Urothelium cell line (cell line): Measurements from ENCODE around the gene GRWD1.

ENCODE experiments used
- DNase-seq: peaks from one replicate; pipeline ENCODE4 v3.0.0; 2011; ENCODE audit warnings: low spot score, mixed read lengths
- FAIRE-seq: peaks from 2 replicates; lab custom pipeline; 2011; peaks lifted over from hg19 to GRCh38; lab: Jason Lieb, UNC

Gene GRWD1

DNA sequence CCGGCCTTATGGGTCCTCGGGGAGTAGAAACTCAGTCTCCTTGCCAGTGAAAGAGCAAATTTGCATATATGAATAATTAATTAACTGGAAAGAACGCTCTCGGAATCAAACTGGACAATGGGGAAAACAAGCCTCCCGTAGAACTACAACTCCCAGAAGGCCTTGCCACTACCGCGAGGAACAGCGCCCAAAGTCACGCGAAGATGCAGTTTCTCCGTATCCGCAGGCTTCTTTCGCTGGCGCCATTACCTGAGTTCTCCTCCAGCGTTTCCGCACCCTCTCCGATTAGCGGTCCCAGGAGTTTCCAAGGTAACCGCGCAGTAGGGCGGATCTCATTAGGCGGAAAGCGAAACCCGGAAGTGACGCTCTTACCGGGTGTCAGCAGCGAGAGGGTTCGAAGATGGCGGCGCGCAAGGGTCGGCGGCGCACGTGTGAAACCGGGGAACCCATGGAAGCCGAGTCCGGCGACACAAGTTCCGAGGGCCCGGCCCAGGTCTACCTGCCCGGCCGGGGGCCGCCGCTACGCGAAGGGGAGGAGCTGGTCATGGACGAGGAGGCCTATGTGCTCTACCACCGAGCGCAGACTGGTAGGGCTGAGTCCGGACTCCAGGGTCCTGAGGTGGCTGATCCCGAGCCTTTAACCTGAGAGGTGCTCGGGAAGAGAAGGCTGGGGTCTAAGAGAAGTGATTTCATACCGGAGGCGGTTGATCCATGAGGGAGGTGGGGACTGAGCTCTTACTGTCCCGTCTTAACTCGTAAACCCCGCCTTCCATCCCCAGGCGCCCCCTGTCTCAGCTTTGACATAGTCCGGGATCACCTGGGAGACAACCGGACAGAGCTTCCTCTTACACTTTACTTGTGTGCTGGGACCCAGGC, at the start of gene GRWD1:
GRWD1 (plus strand) TSS at position 378 of the 876 bp plus-strand sequence; CDS start at position 401, 23 bp downstream.
- DNase-seq (peak; percentile 93), FAIRE-seq (peak; percentile 30)

DNA sequence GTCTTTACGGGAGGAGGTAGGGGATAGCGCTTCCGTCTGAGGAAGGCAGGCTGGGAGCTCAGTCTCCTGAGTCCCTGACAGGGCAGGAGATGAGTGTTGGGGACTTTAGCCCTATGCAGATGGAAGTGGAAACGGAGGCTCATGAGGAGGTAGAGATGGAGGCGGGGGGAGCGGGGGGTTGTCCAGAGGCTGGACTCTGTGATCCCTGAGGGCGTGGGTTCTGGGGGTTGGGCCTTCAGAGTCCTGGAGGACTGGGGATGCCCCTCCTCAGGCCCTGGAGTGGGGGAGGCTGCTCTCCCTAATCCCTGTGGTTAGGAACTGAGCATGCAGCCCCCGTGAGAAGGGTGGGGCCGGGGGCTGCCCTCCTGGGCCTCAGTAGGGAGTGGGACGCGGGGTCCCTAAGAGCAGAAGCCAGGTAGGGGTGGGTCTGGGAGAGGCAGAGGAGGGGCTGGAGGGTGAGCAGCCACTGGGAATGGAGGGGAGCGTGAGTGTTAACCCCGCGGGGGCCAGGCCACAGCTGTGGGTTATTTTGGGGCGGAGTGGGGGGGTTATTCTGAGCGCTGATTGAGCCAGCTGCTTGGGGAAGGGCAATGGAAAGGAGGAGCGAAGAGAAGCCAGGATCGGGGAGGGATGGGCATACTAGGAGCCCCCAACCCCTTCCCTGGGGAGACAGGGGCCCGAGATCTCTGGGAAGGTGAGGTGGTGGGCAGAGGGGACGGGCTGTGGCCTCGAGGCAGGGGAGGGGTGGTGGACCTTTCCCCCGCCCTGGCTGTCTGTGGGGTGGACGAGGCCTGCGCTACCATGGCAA, 49.6 kb upstream of the GRWD1 start:
- no peak for FAIRE-seq
- DNase-seq, result no peak

DNA sequence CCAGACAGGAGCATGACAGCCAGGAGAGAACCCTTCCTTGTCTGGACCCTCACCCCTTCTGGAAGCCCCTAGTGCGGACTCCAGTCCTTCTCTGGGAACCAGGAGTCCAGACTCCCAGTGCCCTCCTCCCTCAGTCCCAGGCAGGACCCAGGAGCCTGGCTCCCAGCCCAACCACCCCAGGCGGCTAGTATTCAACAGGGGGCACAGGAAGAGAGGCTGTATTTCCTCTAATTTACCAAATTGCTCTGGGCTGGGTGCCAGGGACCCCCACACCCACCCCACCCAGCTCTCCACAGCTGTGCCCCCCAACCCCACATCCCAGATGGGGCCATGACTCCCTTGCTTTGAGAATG, 49.0 kb upstream of the GRWD1 start:
- DNase-seq (no peak), FAIRE-seq (no peak)

DNA sequence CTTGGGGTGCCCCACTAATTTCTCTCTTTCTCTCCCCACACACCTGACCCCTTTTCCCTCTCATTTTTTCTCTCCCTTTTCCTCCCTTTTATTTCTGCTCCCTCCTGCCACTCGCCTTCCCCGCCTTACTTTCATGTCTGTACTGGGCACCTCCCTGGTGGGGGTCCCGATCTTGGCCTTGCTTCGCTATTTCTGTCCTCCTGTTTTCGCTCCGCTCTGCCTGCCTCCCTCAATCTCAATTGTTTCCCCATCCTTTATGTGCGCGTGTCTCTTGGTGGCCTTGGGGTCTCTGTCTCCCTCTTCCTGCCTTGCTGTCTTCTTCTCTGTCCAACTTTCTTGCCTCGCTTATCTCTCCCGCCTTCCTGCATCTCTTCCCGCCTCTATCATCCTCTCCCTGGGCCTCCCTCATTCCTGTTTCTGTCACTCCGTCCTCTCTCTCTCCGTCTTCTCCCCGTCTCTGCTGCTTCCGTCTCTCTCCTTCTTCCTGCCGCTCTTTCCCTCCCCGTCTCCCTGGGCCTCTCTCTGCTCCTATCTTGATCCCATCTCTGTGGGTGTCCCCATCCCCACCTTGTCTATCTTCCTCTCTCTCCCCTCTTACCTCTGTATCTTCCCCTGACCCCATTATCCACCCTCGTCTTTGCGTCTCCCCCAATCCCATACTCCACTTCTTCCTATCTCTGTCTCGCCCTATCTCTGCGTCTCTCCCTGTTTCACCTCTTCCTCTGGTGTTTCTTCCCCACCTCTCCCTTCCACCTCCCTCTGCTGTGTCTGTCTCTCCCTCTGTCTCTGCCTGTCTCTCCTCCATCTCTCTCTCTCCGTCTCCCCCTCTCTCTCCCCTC, 48.3 kb upstream of the GRWD1 start:
- FAIRE-seq (no peak), DNase-seq (no peak)

DNA sequence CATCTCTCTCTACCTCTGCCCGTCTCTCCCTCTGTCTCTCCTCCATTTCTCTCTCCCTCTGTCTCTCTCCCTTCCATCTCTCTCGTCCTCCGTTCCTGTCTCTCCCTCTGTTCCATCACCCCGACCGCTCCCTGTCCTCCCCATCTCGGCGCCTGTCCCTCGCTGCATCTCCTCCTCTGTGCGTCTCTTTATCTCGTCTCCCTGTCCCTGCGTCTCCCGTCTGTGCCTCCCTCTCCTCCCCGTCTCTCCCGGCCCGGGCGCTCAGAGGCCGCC, 47.7 kb upstream of the GRWD1 start:
- FAIRE-seq (no peak), DNase-seq (no peak)

DNA sequence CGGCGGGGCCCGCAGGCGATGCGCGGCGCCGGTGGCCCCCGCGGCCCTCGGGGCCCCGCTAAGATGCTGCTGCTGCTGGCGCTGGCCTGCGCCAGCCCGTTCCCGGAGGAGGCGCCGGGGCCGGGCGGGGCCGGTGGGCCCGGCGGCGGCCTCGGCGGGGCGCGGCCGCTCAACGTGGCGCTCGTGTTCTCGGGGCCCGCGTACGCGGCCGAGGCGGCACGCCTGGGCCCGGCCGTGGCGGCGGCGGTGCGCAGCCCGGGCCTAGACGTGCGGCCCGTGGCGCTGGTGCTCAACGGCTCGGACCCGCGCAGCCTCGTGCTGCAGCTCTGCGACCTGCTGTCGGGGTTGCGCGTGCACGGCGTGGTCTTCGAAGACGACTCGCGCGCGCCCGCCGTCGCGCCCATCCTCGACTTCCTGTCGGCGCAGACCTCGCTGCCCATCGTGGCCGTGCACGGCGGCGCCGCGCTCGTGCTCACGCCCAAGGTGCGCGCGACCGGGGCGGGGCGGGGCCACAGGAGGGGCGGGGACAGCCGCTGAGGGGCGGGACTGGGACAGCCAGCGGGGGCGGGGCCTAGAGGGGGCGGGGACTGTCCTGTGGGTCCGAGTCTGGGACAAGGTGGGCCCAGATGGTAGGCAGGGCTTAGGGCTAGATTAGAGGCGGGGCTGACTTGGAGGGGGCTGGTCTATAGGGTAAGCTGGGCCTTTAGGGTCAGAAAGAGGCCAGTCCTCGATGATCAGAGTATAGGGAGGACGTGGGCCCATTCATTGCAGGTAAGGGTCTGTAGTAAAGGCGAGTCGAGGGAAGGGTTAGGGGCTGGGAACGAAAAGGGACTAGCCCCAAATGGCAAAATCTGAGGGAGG, 47.2 kb upstream of the GRWD1 start:
- DNase-seq (no peak), FAIRE-seq (no peak)

DNA sequence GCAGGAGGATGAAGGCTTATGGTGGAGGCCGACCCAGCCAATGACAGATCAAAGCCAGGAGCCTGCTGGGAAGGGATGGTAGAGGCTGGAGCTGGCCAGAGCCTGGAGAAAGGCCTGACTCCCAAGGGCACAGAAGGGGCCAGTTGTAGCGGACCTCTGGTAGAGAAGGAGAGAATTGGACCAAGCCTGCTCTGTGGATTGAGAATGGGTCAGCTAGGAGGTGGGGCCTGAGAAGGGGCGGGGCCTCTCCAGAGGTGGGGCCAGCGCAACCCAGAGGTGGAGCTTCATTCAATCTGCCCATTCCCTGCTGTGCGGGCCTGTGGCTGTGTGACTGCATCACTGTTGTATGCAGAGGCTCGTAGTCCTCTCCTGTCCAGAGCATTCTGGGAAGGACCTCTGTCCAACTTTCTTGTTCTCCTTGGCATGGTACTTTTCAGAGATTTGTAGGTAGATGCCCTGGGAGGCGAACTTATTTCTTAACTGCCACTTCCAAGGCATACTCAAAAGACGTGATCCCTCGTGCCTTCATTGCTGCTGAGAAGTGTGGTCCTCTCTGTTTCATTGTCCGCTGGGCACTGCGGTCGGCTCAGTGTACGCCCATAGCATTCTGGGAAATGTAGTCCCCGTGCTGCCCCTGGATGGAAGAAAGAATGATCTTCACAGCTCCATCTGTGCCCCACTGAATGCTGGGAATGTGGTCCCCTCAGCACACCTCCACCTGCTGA, 45.6 kb upstream of the GRWD1 start:
- FAIRE-seq (peak; percentile 84), DNase-seq (peak; percentile 70)

DNA sequence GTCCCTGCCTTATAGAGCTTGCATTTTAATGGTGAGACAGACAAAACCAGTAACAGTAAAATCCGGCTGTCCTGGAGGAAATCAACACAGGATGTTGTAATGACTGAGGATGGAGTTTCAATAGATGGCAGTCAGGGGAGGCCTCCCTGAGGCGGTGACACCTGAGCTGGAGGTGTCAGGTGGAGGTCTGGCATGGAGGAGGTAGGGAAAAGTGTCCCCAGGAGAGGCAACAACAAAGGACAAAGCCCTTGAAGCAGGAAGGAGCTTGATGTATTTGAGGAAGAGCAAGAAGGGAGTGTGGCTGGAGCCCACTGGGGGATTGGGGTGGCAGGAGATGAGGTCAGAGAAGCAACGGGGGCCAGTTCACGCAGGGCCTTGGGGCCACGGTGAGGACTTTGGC, 44.5 kb upstream of the GRWD1 start:
- DNase-seq (no peak), FAIRE-seq (no peak)

DNA sequence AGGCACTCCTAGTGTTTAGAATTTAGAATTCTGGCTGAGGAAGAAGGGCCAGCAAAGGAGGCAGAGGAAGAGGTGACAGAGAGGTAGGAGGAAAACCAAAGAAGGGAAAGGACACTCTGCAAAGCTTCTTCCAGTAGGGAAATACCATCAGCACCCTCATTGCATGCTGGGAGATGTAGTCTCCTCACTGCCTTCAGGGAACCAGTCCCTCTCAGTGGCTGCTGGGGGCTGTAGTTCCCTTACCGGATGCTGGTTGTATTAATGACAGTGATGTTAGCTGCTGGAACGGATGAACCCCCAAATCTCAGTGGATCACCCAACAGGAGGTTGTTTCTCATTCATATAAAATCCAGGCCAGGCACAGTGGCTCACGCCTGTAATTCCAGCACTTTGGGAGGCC, 42.2 kb upstream of the GRWD1 start:
- peak; percentile 67 for DNase-seq
- no peak for FAIRE-seq

DNA sequence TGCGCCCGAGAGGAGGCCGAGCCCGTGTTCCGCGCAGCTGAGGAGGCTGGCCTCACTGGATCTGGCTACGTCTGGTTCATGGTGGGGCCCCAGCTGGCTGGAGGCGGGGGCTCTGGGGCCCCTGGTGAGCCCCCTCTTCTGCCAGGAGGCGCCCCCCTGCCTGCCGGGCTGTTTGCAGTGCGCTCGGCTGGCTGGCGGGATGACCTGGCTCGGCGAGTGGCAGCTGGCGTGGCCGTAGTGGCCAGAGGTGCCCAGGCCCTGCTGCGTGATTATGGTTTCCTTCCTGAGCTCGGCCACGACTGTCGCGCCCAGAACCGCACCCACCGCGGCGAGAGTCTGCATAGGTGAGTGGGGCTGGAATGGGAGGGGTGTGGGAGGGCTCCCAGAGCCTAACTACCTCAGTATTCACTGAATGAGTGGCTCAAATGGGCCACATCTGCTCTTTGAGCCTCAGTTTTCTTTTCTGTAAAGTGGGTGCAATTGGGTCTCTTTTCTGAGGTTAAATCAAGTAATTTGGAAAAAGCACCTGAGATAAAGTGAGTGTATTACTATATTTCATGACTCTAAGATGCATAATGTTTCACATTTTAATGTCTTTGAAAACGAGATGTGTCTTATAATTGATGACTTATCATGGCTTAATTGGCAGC, 40.6 kb upstream of the GRWD1 start:
- no peak for FAIRE-seq

DNA sequence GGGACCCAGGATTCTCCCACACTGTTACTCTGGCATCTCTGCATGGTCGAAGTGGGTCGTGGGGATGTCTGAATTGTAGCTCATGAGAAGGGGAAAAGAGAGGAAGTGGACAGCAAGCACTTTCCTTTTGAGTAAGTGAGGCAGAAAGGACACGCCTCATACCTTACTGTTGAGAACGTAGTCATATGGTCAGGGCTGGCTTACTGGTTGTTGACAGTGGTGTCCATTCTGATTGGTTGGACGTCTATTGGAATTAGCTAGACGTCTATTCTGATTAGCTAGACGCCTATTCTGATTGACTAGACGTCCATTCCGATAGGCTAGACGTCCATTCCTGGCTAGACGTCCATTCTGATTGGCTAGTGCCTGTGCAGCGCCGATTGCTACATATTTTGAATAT, 39.9 kb upstream of the GRWD1 start:
- DNase-seq, result no peak

More for the DNA sequence above, 40.6 kb upstream of the GRWD1 start:
- no peak for DNase-seq

DNA sequence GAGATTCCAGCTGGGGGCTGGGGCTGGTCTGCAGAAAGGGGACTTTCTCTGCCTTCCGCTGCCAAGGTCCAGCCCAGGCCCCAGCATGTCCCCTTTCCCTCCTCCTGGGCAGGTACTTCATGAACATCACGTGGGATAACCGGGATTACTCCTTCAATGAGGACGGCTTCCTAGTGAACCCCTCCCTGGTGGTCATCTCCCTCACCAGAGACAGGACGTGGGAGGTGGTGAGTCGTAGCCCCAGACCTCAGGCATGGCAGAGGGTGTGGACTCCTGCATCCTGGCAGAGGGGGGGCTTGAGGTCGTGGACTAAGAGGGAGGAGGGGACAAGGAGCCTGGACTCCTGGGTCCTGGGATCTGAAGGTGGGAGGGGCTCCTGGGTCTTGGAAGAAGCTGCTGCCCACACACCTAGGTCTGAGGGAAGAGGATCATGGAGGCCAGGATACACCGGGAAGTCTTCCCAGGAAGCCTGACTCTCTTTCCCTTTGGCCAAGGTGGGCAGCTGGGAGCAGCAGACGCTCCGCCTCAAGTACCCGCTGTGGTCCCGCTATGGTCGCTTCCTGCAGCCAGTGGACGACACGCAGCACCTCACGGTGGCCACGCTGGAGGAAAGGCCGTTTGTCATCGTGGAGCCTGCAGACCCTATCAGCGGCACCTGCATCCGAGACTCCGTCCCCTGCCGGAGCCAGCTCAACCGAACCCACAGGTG, 31.8 kb upstream of the GRWD1 start:
- DNase-seq, result no peak
- FAIRE-seq, result no peak

More for the DNA sequence above, 39.9 kb upstream of the GRWD1 start:
- no peak for FAIRE-seq

DNA sequence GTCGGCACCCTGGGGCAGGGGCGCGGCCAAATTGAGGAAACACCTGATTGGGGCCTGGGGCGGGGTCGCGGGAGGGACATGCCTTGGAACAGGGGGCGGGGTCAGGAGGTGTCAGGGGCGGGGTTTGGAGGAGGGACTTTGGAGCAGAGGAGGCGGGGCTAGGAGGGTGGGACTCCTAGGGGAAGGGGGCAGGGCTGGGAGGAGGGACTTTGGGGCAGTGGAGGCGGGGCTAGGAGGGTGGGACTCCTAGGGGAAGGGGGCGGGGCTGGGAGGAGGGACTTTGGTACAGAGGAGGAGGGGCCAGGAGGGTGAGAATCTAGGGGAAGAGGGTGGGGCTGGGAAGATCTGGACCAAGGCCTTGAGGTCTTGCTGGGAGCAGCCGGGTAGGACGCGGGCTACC, 30.4 kb upstream of the GRWD1 start:
- DNase-seq, result peak; percentile 61
- no peak for FAIRE-seq

DNA sequence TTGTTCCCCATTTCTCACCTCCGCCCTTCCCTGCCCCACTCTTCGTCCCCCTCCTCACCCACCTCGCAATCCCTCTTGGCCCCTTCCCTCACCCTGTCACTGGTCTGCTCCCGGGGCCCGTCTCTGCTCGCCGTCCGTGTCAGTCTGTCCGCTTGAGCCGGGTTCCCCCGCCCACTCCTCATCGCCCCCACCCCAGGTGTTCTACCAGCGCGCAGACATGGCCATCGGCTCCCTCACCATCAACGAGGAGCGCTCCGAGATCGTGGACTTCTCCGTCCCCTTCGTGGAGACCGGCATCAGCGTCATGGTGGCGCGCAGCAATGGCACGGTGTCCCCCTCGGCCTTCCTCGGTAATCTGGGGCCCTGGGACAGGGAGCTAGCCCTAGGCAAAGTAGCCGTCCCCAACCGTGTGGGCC, 30.0 kb upstream of the GRWD1 start:
- no peak for FAIRE-seq
- no peak for DNase-seq

DNA sequence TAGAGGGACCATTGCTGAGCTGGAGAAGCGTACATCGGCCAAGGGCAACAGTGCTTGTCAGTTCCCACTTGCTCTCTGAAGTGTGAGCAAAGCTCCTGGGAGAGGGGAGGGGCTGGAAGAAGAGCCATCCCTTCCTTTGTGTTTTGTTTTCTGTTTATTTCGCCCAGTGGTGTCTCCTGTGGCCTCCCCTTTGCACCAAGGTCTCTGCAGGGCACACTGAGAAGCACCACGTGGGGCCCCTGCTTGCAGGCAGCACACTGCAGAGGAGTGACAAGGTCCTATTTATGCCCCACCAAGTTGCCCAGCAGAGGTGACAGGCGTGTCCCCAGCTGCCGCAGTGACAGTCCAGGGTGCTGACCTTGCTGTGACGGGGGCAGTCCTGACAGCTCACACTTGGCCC, 28.4 kb upstream of the GRWD1 start:
- no peak for DNase-seq
- FAIRE-seq, result no peak

DNA sequence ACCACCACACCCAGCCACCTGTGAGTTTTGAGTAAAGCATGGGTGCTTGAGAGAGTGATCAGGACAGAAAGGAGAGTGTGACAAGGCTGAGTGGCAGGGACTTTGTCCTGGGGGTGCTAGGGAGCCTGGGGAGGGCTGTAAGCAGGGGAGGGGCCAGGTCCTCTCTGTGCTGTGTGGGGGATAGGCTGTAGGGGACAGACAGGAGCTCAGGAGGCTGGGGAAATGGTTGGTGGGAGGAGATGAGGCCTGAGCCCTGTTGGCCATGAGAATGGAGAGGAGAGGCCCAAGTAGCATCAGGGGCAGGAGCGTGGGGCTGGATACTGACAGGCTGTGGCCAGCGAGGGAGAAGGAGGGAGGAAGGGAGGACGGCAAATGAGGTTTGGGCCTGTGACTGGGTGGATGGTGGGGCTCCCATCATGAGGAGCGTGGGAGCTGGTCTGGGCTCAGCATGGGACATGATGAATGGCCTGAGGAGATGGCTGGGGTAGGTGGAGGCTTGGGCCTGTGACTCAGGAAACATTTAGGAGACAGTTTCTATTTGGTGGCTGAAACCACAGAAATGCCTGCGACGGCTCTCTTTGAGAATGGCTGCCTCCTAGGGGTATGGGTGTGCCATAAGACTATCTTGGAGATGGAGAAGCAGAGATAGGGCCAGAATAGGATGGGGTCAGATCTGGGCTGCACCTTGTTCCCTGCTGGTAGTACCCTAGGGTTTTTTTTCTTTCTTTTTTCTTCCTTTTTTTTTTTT, 27.3 kb upstream of the GRWD1 start:
- no peak for FAIRE-seq

DNA sequence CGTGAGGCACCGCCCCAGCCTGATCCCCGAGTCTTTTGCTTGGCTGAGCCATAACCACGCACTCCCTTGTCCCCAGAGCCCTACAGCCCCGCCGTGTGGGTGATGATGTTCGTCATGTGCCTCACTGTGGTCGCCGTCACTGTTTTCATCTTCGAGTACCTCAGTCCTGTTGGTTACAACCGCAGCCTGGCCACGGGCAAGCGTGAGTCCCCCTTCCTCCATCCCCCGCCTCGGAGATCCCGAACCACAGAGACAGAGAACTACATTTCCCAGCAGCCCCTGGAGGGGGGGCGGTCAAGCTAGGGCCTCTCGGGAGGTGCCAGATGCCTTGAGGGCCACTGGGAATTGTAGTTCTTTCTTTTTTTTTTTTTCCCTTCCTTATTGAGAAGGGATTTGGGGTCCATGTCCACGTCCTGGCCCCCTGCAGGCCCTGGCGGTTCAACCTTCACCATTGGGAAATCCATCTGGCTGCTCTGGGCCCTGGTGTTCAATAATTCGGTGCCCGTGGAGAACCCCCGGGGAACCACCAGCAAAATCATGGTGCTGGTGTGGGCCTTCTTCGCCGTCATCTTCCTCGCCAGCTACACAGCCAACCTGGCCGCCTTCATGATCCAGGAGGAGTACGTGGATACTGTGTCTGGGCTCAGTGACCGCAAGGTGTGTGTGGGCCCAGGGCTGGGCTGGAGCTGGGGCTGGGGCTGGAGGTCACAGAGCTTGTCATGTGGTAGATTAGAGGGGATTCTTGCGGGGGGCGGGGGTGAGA, 26.4 kb upstream of the GRWD1 start:
- FAIRE-seq (peak; percentile 44), DNase-seq (peak; percentile 84)

More for the DNA sequence above, 27.3 kb upstream of the GRWD1 start:
- no peak for DNase-seq
